ENCODE results near the gene NFYC. TPM values are rescaled to one million over a fixed set of nuclear protein-coding genes. Genes with fewer than 3 reads are reported as not detected.

The NFYC gene
- total RNA-seq, 1 donor from 2014 or later = 49.7 TPM

- H3K4me3 Mint-ChIP-seq (ENCODE audit: unreplicated experiment) = no peak overlapping the region
- no peaks in the 10 kb centered on the region for H3K4me1 Mint-ChIP-seq (ENCODE audit: unreplicated experiment)
- no peaks in the 10 kb centered on the region for H3K27me3 Mint-ChIP-seq (ENCODE audit: unreplicated experiment)
- H3K27ac Mint-ChIP-seq (ENCODE audit: unreplicated experiment) = no peak overlapping the region
- H3K9me3 Mint-ChIP-seq (ENCODE audit: unreplicated experiment) = no peaks in the 10 kb centered on the region
- no peak for DNase-seq (ENCODE audit: low spot score)
- H3K36me3 Mint-ChIP-seq (ENCODE audit: low read depth, unreplicated experiment) = peaks cover 26% of the 10 kb centered on the region
- TF ChIP-seq CTCF (IDR thresholded peaks at IDR 0.05; ENCODE audit: unreplicated experiment) = no peak
Observed at GRCh38 chr1:40756523-40756922, 65.0 kb downstream of the NFYC start.

GRCh38 chr1:40757084-40757483 is 65.6 kb downstream of the NFYC start:
- Mint-ChIP-seq H3K4me3 (ENCODE audit: unreplicated experiment) (no peak overlapping the region), H3K4me1 (ENCODE audit: unreplicated experiment) (no peaks in the 10 kb centered on the region), H3K36me3 (ENCODE audit: low read depth, unreplicated experiment) (peaks cover 26% of the 10 kb centered on the region), H3K27me3 (ENCODE audit: unreplicated experiment) (no peaks in the 10 kb centered on the region), H3K27ac (ENCODE audit: unreplicated experiment) (no peak overlapping the region), H3K9me3 (ENCODE audit: unreplicated experiment) (no peaks in the 10 kb centered on the region)
- TF ChIP-seq CTCF (IDR thresholded peaks at IDR 0.05; ENCODE audit: unreplicated experiment) = no peak
- no peak for DNase-seq (ENCODE audit: low spot score)

GRCh38 chr1:40758004-40758403 is 66.5 kb downstream of the NFYC start:
- no peaks in the 10 kb centered on the region for H3K4me1 Mint-ChIP-seq (ENCODE audit: unreplicated experiment)
- peaks cover 22% of the 10 kb centered on the region for H3K36me3 Mint-ChIP-seq (ENCODE audit: low read depth, unreplicated experiment)

GRCh38 chr1:40758578-40759343 is 67.3 kb downstream of the NFYC start:
- H3K4me1 Mint-ChIP-seq (ENCODE audit: unreplicated experiment) = no peaks in the 10 kb centered on the region
- H3K4me3 Mint-ChIP-seq (ENCODE audit: unreplicated experiment) = no peak overlapping the region
- H3K36me3 Mint-ChIP-seq (ENCODE audit: low read depth, unreplicated experiment) = peaks cover 21% of the 10 kb centered on the region
- TF ChIP-seq CTCF (IDR thresholded peaks at IDR 0.05; ENCODE audit: unreplicated experiment) = no peak
- H3K27me3 Mint-ChIP-seq (ENCODE audit: unreplicated experiment) = no peaks in the 10 kb centered on the region
- no peak overlapping the region for H3K27ac Mint-ChIP-seq (ENCODE audit: unreplicated experiment)
- no peak for DNase-seq (ENCODE audit: low spot score)
- no peaks in the 10 kb centered on the region for H3K9me3 Mint-ChIP-seq (ENCODE audit: unreplicated experiment)

More at GRCh38 chr1:40758004-40758403, 66.5 kb downstream of the NFYC start:
- DNase-seq (ENCODE audit: low spot score) = no peak
- TF ChIP-seq CTCF (IDR thresholded peaks at IDR 0.05; ENCODE audit: unreplicated experiment) = no peak
- Mint-ChIP-seq H3K27ac (ENCODE audit: unreplicated experiment) (no peak overlapping the region), H3K4me3 (ENCODE audit: unreplicated experiment) (no peak overlapping the region), H3K9me3 (ENCODE audit: unreplicated experiment) (no peaks in the 10 kb centered on the region), H3K27me3 (ENCODE audit: unreplicated experiment) (no peaks in the 10 kb centered on the region)

GRCh38 chr1:40760984-40761383 is 69.5 kb downstream of the NFYC start:
- Mint-ChIP-seq H3K27ac (ENCODE audit: unreplicated experiment) (no peak overlapping the region), H3K9me3 (ENCODE audit: unreplicated experiment) (no peaks in the 10 kb centered on the region), H3K36me3 (ENCODE audit: low read depth, unreplicated experiment) (peaks cover 32% of the 10 kb centered on the region), H3K27me3 (ENCODE audit: unreplicated experiment) (no peaks in the 10 kb centered on the region), H3K4me3 (ENCODE audit: unreplicated experiment) (no peak overlapping the region), H3K4me1 (ENCODE audit: unreplicated experiment) (peaks cover 4% of the 10 kb centered on the region)
- DNase-seq (ENCODE audit: low spot score) = no peak
- no peak for TF ChIP-seq CTCF (IDR thresholded peaks at IDR 0.05; ENCODE audit: unreplicated experiment)

All from endothelial cell (in vitro differentiated cells).